ENCODE measurements around the gene KLHL18.
A peak's percentile ranks its signal among the peaks of the same experiment; 100 is the strongest.
"Not testable (repeated sequence)": the region's sequence is repeated elsewhere in the genome, so short reads cannot be mapped to it uniquely, and the experiment has no call there.

Gene KLHL18

DNA sequence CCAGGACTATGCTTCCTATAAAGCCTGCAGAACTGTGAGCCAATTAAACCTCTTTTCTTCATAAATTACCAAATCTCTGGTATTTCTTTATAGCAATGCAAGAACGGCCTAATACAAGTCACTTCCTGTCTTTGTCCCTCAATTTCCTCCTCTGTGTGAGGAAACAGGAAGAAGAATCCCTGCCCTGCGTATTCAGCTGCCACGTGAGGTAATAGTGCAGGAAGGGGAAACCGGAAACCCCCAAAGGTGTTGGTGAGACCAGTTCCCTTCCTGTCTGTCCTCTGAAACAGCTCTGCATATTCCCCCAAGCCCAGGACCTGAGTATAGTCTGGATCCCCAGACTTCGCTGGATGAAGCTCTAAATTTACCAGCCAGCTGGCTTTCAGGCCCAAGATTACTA is 80.0 kb downstream of the KLHL18 start:
- no peak for DNase-seq (ENCODE audit: low read depth)

DNA sequence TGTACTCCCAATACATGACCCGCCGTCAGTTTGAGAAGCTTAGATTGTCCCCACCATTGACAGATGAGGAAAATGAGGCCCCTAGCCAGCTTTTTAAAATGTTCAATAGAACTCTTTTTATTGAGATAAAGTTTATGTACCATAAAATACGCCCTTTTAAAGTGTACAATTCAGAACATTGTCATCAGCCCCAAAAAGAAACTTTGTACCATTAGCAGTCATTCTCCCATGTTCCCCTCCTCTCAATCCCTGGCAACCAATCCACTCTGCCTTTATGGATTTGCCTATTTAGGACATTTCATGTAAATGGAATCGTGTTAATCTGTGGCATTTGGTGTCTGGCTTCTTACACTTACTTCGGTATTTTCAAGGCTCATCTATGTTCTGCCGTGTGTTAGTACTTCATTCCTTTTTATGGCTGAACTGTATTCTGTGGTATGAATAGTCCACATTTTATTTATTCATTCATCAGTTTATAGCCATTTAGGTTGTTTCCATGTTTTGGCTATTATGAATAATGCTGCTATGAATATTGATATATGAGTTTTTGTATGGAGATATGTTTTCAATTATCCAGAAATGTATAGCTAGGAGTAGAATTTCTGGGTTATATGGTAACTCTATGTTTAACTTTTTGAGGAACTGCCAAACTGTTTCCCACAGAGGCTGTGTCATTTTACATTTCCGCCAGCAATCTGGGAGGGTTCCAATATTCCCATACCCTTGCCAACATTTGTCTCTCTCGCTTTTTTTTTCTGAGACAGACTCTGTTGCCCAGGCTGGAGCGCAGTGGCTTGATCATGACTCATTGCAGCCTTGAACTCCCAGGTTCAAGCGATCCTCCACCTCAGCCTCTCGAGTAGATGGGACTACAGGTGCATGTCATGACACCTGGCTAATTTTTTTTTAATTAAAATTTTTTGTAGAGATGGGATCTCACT is 82.7 kb downstream of the KLHL18 start:
- peak; percentile 76 for DNase-seq (ENCODE audit: low read depth)

- DNase-seq (ENCODE audit: low read depth): no peak
These were observed 84.1 kb downstream of the KLHL18 start for GRCh38 chr3:47366833-47367232.

GRCh38 chr3:47367631-47368030 is 84.9 kb downstream of the KLHL18 start:
- no peak for DNase-seq (ENCODE audit: low read depth)

GRCh38 chr3:47370020-47370419 is 87.3 kb downstream of the KLHL18 start:
- DNase-seq (ENCODE audit: low read depth): not testable (repeated sequence)

- DNase-seq (ENCODE audit: low read depth): no peak
These were observed 88.3 kb downstream of the KLHL18 start for GRCh38 chr3:47370887-47371697.

DNA sequence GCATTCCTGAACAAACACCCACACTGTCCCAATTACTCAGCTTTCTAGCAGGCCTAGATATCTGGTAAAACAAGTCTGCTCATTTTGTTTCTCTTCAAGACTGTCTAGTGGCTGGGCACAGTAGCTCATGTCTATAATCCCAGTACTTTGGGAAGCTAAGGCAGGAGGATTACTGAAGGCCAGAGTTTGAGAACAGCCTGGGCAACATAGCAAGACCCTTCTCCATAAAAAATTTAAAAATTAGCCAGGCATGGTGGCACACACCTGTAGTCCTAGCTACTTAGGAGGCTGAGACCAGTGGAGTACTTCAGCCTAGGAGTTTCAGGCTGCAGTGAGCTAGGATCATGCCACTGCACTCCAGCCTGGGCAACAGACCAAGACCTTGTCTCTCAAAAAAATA is 91.8 kb downstream of the KLHL18 start:
- no peak for DNase-seq (ENCODE audit: low read depth)

- no peak for DNase-seq (ENCODE audit: low read depth)
These were observed 93.6 kb downstream of the KLHL18 start for GRCh38 chr3:47376393-47376792.

DNA sequence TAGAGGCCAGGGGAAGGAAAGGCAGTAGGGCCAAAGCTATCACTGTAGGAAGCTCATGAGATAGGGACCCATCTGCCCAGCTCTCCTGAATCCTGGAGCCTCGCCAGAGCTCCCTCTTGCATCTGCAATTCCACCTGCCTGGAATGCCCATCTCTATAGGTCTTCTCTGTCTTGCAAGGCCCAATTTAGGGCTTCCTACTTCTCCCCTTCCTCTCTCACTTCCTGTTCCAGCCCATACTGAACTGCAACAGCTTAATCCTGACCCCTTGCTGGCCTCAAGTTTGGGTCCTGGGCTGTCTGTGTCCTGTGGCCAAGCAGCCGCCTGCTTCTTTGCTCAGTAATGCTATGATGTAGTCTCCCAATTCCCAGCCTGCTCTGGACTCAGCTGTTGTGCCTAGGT is 94.4 kb downstream of the KLHL18 start:
- no peak for DNase-seq (ENCODE audit: low read depth)

DNA sequence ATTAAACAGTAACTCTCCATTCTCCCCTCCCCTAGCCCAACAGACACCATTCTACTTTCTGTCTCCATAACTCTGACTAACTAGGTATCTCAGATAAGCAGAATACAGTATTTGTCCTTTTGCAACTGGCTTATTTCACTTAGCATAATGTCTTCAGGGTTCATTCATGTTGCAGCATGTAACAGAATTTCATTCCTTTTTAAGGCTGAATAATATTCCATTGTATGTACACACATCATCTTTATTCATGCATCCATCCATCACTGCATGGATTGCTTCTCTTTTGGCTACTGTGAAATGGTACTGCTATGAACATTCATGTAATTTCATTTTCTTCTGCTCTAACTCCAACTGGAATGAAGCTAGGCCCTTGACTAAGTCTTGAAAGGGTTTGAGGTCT is 96.1 kb downstream of the KLHL18 start:
- DNase-seq (ENCODE audit: low read depth): no peak

- no peak for DNase-seq (ENCODE audit: low read depth)
These were observed 96.7 kb downstream of the KLHL18 start for GRCh38 chr3:47379411-47379899.

DNA sequence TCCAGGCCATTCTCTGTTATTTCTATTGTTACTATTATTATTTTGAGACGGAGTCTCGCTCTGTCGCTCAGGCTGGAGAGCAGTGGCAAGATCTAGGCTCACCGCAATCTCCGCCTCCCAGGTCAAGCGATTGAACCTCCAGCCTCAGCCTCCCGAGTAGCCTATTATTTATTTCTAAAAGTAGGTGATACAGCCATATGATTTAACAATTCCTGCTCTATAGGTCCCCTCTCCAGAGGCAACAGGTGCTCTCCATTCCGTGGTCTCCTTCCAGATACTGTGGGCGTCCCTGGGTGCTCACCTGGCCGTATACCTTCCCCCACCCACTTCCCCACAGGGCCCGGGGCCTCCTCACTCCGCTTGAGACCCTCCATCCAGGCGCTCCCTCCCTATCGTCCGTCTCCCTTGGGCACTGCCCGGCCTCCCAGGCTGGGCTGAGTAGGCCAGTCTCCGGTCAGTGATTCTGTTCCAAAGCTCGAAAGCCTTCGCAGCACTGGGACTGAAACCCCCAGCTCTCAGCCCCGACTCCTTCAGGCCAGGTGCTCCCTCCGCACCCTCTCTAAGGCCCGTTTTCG is 97.4 kb downstream of the KLHL18 start:
- DNase-seq (ENCODE audit: low read depth): no peak

GRCh38 chr3:47380601-47381316 is 98.0 kb downstream of the KLHL18 start, which contains the start of gene PTPN23:
PTPN23 (plus strand) TSS chr3:47381021; CDS start chr3:47381097, 76 bp downstream.
- DNase-seq (ENCODE audit: low read depth): peak; percentile 99

GRCh38 chr3:47381317-47382157 is 98.8 kb downstream of the KLHL18 start:
- DNase-seq (ENCODE audit: low read depth): peak; percentile 88

- DNase-seq (ENCODE audit: low read depth): no peak
These were observed 101.7 kb downstream of the KLHL18 start for GRCh38 chr3:47384425-47384824.

DNA sequence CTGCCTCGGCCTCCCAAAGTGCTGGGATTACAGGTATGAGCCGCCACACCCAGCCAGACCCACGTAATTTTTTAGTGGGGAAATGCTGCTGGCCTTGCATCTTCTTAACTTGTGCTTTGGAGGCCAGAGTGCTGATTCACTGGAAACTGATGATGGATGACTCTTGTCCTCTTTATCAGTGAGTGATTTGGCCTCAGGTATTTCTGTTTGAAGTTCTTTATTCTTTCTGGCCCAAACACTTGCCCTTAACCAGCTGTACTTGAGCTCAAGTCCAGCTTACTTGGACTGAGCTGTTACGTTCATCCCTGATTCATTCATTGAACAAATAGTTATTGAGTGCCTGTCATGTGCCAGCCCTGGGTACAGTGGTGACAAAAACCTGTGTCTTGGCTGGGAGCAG is 102.3 kb downstream of the KLHL18 start:
- DNase-seq (ENCODE audit: low read depth): no peak

GRCh38 chr3:47385796-47386195 is 103.1 kb downstream of the KLHL18 start:
- no peak for DNase-seq (ENCODE audit: low read depth)

- no peak for DNase-seq (ENCODE audit: low read depth)
These were observed 110.2 kb downstream of the KLHL18 start for GRCh38 chr3:47392933-47393332.

DNA sequence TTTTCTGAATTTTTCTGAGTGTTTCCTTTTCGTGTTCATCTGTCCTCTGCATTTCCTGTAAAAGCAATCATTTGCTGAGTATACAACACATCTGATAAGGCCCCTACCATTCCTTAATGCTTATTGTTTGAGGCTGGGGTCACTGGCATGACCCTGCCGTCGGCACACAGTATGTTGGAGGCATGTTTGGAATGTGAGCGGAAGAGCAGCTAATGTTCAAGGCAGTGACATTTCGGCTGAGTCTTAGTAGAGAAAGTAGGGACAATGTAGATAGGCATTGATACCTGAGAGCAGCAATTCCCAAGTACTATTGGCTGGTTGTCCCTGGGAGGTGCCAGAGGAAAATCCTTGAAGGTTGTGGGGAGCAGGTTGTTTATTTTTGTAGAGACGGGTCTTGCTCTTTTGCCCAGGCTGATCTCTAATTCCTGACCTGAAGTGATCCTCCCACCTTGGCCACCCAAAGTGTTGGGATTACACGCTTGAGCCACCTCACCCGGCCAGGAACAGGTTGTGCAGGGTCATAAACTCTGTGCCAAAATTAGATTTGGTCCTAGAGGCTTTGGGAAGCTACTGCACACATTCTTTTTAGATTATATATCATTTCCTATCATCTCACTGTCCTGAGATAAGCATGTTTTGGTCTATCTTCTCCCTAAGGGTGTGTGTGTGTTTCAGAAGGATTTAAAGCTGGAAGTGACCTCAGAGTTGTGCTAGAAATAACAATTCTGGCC is 111.6 kb downstream of the KLHL18 start:
- DNase-seq (ENCODE audit: low read depth): no peak

DNA sequence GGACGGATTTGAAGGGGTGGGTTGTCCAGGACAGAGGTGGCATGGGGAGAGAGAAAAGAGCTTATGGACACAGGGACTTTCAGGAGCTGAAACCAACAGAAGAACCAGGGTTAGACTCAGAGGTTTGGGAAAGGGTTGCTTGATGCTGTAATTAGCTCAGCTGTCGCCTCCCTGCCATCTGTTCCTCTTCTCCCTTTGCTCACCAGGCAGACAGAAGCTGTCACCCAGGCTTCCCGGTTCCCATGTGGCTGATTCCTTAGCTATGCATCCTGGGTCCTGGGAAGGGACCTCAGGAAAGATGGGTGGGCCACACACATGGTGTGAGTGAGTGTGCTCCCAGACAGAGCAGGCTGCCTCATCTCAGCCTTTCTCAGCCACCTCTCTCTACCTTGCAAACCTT is 112.1 kb downstream of the KLHL18 start:
- DNase-seq (ENCODE audit: low read depth): no peak
